ENCODE data around the gene FKBP1A. TPM values are rescaled to one million over a fixed set of nuclear protein-coding genes. Genes with fewer than 3 reads are reported as not detected.

Gene FKBP1A
- 72.4 and 77.9 TPM in 2 replicates for total RNA-seq (2014; rRNA removed; shearing (Covaris generic))

- peak; percentile 93 for DNase-seq (ENCODE audit: low read depth)
These were observed at the start of gene FKBP1A for GRCh38 chr20:1392693-1393506. TSS of gene FKBP1A (minus strand) at chr20:1393054. CDS start at chr20:1392998, 56 bp downstream.

GRCh38 chr20:1442304-1442703 is 49.5 kb upstream of the FKBP1A start:
- no peak for DNase-seq (ENCODE audit: low read depth)

GRCh38 chr20:1441133-1441532 is 48.3 kb upstream of the FKBP1A start:
- DNase-seq (ENCODE audit: low read depth) = no peak

- peak; percentile 37 for DNase-seq (ENCODE audit: low read depth)
These were observed 47.2 kb upstream of the FKBP1A start for GRCh38 chr20:1440024-1440423.

- no peak for DNase-seq (ENCODE audit: low read depth)
These were observed 45.5 kb upstream of the FKBP1A start for GRCh38 chr20:1438361-1438760.

GRCh38 chr20:1437235-1437904 is 44.5 kb upstream of the FKBP1A start:
- peak; percentile 79 for DNase-seq (ENCODE audit: low read depth)

GRCh38 chr20:1436263-1436662 is 43.4 kb upstream of the FKBP1A start:
- no peak for DNase-seq (ENCODE audit: low read depth)

- no peak for DNase-seq (ENCODE audit: low read depth)
These were observed 42.5 kb upstream of the FKBP1A start for GRCh38 chr20:1435337-1435699.

GRCh38 chr20:1434571-1435336 is 41.9 kb upstream of the FKBP1A start:
- peak; percentile 82 for DNase-seq (ENCODE audit: low read depth)

GRCh38 chr20:1431158-1431557 is 38.3 kb upstream of the FKBP1A start:
- DNase-seq (ENCODE audit: low read depth) = no peak

- no peak for DNase-seq (ENCODE audit: low read depth)
These were observed 37.2 kb upstream of the FKBP1A start for GRCh38 chr20:1430004-1430451.

GRCh38 chr20:1429143-1429728 is 36.4 kb upstream of the FKBP1A start:
- DNase-seq (ENCODE audit: low read depth) = no peak

GRCh38 chr20:1427457-1428054 is 34.7 kb upstream of the FKBP1A start:
- no peak for DNase-seq (ENCODE audit: low read depth)

GRCh38 chr20:1426231-1426849 is 33.5 kb upstream of the FKBP1A start:
- DNase-seq (ENCODE audit: low read depth) = no peak

- DNase-seq (ENCODE audit: low read depth) = no peak
These were observed 31.5 kb upstream of the FKBP1A start for GRCh38 chr20:1424336-1424735.

GRCh38 chr20:1423625-1424106 is 30.8 kb upstream of the FKBP1A start:
- DNase-seq (ENCODE audit: low read depth) = peak; percentile 24

- DNase-seq (ENCODE audit: low read depth) = no peak
These were observed 30.4 kb upstream of the FKBP1A start for GRCh38 chr20:1423206-1423605.

GRCh38 chr20:1422753-1423152 is 29.9 kb upstream of the FKBP1A start:
- peak; percentile 58 for DNase-seq (ENCODE audit: low read depth)

GRCh38 chr20:1420066-1420465 is 27.2 kb upstream of the FKBP1A start:
- DNase-seq (ENCODE audit: low read depth) = no peak

- DNase-seq (ENCODE audit: low read depth) = peak; percentile 34
These were observed 25.5 kb upstream of the FKBP1A start for GRCh38 chr20:1418350-1418749.

- DNase-seq (ENCODE audit: low read depth) = no peak
These were observed 24.9 kb upstream of the FKBP1A start for GRCh38 chr20:1417790-1418189.

All from Daoy (cell line).